ENCODE measurements around the gene GSTA2. TPM values are rescaled to one million over a fixed set of nuclear protein-coding genes. Genes with fewer than 3 reads are reported as not detected.

Gene GSTA2
- total and polyA plus RNA-seq, 10 of the 15 experiments (the other 5 are each of a cell fraction or from before 2014, with no cell fraction given), result not detected

DNA sequence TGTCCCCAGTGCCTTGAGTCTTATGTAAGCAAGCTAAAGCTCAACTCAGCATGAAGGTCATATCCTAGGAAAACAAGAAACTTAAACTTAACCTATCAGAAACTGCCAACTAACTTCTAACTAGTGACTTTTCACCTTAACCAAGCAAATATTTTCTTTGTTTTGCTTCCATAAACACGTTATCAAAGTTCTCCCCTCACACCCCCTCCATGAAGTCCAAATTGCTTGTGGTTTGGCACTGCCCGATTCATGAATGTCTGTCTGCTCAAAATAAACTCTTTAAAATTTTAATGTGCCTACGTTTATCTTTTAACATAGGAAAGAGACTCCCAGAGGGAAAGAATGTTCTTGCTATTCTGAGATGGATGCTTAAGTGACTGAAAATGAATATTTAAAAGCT lies 34.9 kb downstream of the GSTA2 start:
- Histone ChIP-seq H3K9ac (ENCODE audit: control insufficient read depth, insufficient read depth, low read length) (no peak overlapping the region), H3K36me3 (ENCODE audit: control insufficient read depth in 2 of 2, insufficient read depth in 2 of 2, low read length in 1 of 2) (no peaks in the 10 kb centered on the region), H3K4me3 (no peak overlapping the region), H3K27ac (ENCODE audit: control insufficient read depth, insufficient read depth) (no peak overlapping the region), H3K9me3 (replicated peaks; ENCODE audit: control insufficient read depth, insufficient read depth, low read length) (no peaks in the 10 kb centered on the region), H2AFZ (ENCODE audit: control insufficient read depth, low read depth, low read length) (no peak overlapping the region), H3K4me1 (ENCODE audit: control insufficient read depth, insufficient read depth, low read length) (peaks cover 5% of the 10 kb centered on the region), H3K27me3 (replicated peaks in 1 of 2; ENCODE audit: control insufficient read depth in 2 of 2, insufficient read depth in 2 of 2, low read length in 1 of 2) (no peaks in the 10 kb centered on the region), H3K4me2 (ENCODE audit: control insufficient read depth, insufficient read depth) (no peak overlapping the region), H4K20me1 (ENCODE audit: control insufficient read depth, insufficient read depth) (no peaks in the 10 kb centered on the region), H3K79me2 (ENCODE audit: control insufficient read depth, insufficient read depth, low read length) (no peaks in the 10 kb centered on the region)
- in situ Hi-C loops (cut with MboI), result no loop called here
- ATAC-seq (no peak), DNase-seq (ENCODE audit: low read depth, low spot score) (no peak), FAIRE-seq (no peak)
- RAD21 ChIA-PET (ENCODE audit: unreplicated experiment), result no interaction called here
- intact Hi-C loops (cut with micrococcal nuclease; ENCODE audit: unreplicated experiment), result no loop called here
- CTCF ChIA-PET, result no interaction called here
- 17% methylated on average over 3 of the region's 3 CpGs for WGBS (ENCODE audit: insufficient coverage, insufficient replicate concordance, low lambda C conversion rate, missing lambda C conversion rate)
- BruUV-seq (replicated peaks), result no TSS peak
- SMC1A ChIA-PET (ENCODE audit: uncharacterized antibody, unreplicated experiment), result interaction anchor here (1.1 kb wide), 1 partner anchor 9 kb away, joined by 3 read pairs; no protein-coding TSS in a partner anchor
- POLR2A ChIA-PET, result no interaction called here
- TF ChIP-seq ZNF24 (IDR thresholded peaks at IDR 0.05) (no peak), ZSCAN29 (IDR thresholded peaks at IDR 0.05) (no peak), SMARCA5 (IDR thresholded peaks at IDR 0.05) (no peak), BCL11A (IDR thresholded peaks at IDR 0.05; ENCODE audit: low read depth, low read length) (no peak), TBL1XR1 (IDR thresholded peaks at IDR 0.05; ENCODE audit: low read depth, low read length) (no peak), NR2C2 (IDR thresholded peaks at IDR 0.05; ENCODE audit: borderline replicate concordance, control insufficient read depth, insufficient read length, low read depth) (no peak), WRNIP1 (IDR thresholded peaks at IDR 0.05; ENCODE audit: borderline replicate concordance, low read depth, low read length) (no peak), CBX3 (IDR thresholded peaks at IDR 0.05; ENCODE audit: borderline replicate concordance, low read depth) (no peak), EGR1 (IDR thresholded peaks at IDR 0.05; ENCODE audit: borderline replicate concordance in 1 of 2, low read depth in 2 of 2, low read length in 2 of 2) (no peak), MTA2 (IDR thresholded peaks at IDR 0.05; ENCODE audit: low read depth) (no peak), CEBPB (IDR thresholded peaks at IDR 0.05; ENCODE audit: borderline replicate concordance in 1 of 2, low read depth in 2 of 2, low read length in 2 of 2) (no peak)
